CD14-positive monocyte (primary cell): Measurements from ENCODE around the gene RCOR2. TPM values are rescaled to one million over a fixed set of nuclear protein-coding genes. Genes with fewer than 3 reads are reported as not detected.

ENCODE experiments used
- DNase-seq, 3 donors: peaks; one replicate each; pipeline ENCODE4 v3.0.0-alpha.2; 2011 to 2022
- H2AFZ ChIP-seq: 2 replicates; pipeline ENCODE4 v1.6.0; 2012; ENCODE audit warnings: mild to moderate bottlenecking, low read depth, low read length, inconsistent platforms; ENCODE audit not compliant: insufficient read depth, poor library complexity, severe bottlenecking
- H3K27ac ChIP-seq, 2 donors: 1 replicate in 1 of 2; 2 replicates in 1 of 2; pipeline ENCODE4 v1.5.1; 2012 to 2013; ENCODE audit warnings: low read length in 2 of 2, control low read depth in 1 of 2, inconsistent platforms in 1 of 2, low read depth in 1 of 2, mild to moderate bottlenecking in 1 of 2
- H3K27me3 ChIP-seq, 2 donors: one replicate each; pipeline versions ENCODE4 v1.6.0 to v1.6.1; 2011 to 2013; ENCODE audit warnings: low read length in 2 of 2; ENCODE audit not compliant: control insufficient read depth in 2 of 2, insufficient read depth in 2 of 2
- H3K36me3 ChIP-seq, 2 donors: replicated peaks in 1 of 2; 1 replicate in 1 of 2; 2 replicates in 1 of 2; pipeline versions ENCODE4 v1.5.1 to v1.6.1; 2012 to 2013; ENCODE audit warnings: low read length in 2 of 2, control low read depth in 1 of 2, inconsistent platforms in 1 of 2, mild to moderate bottlenecking in 1 of 2; ENCODE audit not compliant: insufficient read depth in 2 of 2, control insufficient read depth in 1 of 2
- H3K4me1 ChIP-seq, 2 donors: 1 replicate in 1 of 2; 2 replicates in 1 of 2; pipeline versions ENCODE4 v1.5.1 to v1.6.1; 2012 to 2013; ENCODE audit warnings: low read length in 2 of 2, control low read depth in 1 of 2, inconsistent platforms in 1 of 2, mild to moderate bottlenecking in 1 of 2, moderate library complexity in 1 of 2; ENCODE audit not compliant: insufficient read depth in 2 of 2, control insufficient read depth in 1 of 2
- H3K4me2 ChIP-seq: replicated peaks from 2 replicates; pipeline ENCODE3; 2012; ENCODE audit warnings: low read length, moderate library complexity, mild to moderate bottlenecking; ENCODE audit not compliant: poor library complexity, severe bottlenecking; ENCODE audit errors: extremely low read depth
- H3K4me3 ChIP-seq, 3 experiments: fragments of 200-600 bp in 1 of 3; sonication (generic) in 1 of 3; replicated peaks in 1 of 3; 1 replicate in 2 of 3; 2 replicates in 1 of 3; pipeline ENCODE4 v1.5.1; 2011 to 2013; ENCODE audit warnings: low read length in 3 of 3, mild to moderate bottlenecking in 3 of 3, control low read depth in 2 of 3, low read depth in 2 of 3, inconsistent platforms in 1 of 3, moderate library complexity in 1 of 3
- H3K79me2 ChIP-seq: 2 replicates; pipeline ENCODE4 v1.6.0; 2012; ENCODE audit warnings: mild to moderate bottlenecking, control low read depth, inconsistent platforms, low read length, moderate library complexity; ENCODE audit not compliant: insufficient read depth
- H3K9ac ChIP-seq: 2 replicates; pipeline ENCODE4 v1.6.0; 2017; ENCODE audit warnings: low read length, mild to moderate bottlenecking; ENCODE audit not compliant: insufficient read depth, poor library complexity, severe bottlenecking
- H3K9me3 ChIP-seq, 2 donors: replicated peaks in 1 of 2; 1 replicate in 1 of 2; 2 replicates in 1 of 2; pipeline versions ENCODE4 v1.5.1 to v1.6.1; 2012 to 2013; ENCODE audit warnings: low read length in 2 of 2, control low read depth in 1 of 2; ENCODE audit not compliant: control insufficient read depth in 1 of 2, insufficient read depth in 1 of 2
- H4K20me1 ChIP-seq: 2 replicates; pipeline ENCODE4 v1.6.0; 2012; ENCODE audit warnings: mild to moderate bottlenecking, low read length, control low read depth, moderate library complexity; ENCODE audit not compliant: insufficient read depth
- H3K27ac Mint-ChIP-seq, 7 donors: one replicate each; pipeline ENCODE4 v1.8.0; 2020; ENCODE audit warnings: mild to moderate bottlenecking in 7 of 7, mixed read lengths in 7 of 7, moderate library complexity in 6 of 7, inconsistent platforms in 2 of 7
- H3K27me3 Mint-ChIP-seq, 3 donors: one replicate each; pipeline ENCODE4 v1.8.0; 2021 to 2022; ENCODE audit warnings: low read depth in 3 of 3, mild to moderate bottlenecking in 3 of 3, mixed read lengths in 3 of 3, moderate library complexity in 3 of 3, inconsistent platforms in 1 of 3
- H3K36me3 Mint-ChIP-seq, 2 donors: one replicate each; pipeline ENCODE4 v1.8.0; 2020; ENCODE audit warnings: mixed read lengths in 2 of 2, inconsistent platforms in 1 of 2, mild to moderate bottlenecking in 1 of 2
- H3K4me1 Mint-ChIP-seq: one replicate; pipeline ENCODE4 v1.8.0; 2020; ENCODE audit warnings: mild to moderate bottlenecking, mixed read lengths
- H3K4me3 Mint-ChIP-seq, 2 donors: one replicate each; pipeline ENCODE4 v1.8.0; 2020; ENCODE audit warnings: mild to moderate bottlenecking in 2 of 2, mixed read lengths in 2 of 2, moderate library complexity in 1 of 2
- H3K9me3 Mint-ChIP-seq, 7 donors: one replicate each; pipeline ENCODE4 v1.8.0; 2020 to 2022; ENCODE audit warnings: mixed read lengths in 7 of 7, mild to moderate bottlenecking in 6 of 7, moderate library complexity in 6 of 7, inconsistent platforms in 2 of 7
- CTCF ChIP-seq: fragments of 200-600 bp; IDR thresholded peaks from one replicate; pipeline ENCODE4 v1.8.0; 2022; ENCODE audit warnings: antibody characterized with exemption, mild to moderate bottlenecking
- WGBS: methylation state at CpG from one replicate; pipeline ENCODE4 v1.1.5; 2013; ENCODE audit warnings: missing lambda C conversion rate; ENCODE audit not compliant: insufficient coverage; 5-methylcytosine and 5-hydroxymethylcytosine counted together
- intact Hi-C, 2 donors: fragments of 100-400 bp; cut with micrococcal nuclease; formaldehyde crosslinking; loops; one replicate each; pipeline versions ENCODE4 v1.15.0 to v1.15.1; 2023
- polyA plus RNA-seq, 3 donors: library from polyadenylated mRNA; depleted of rRNA in 1 of 3; unstranded in 2 of 3; stranded (reverse) in 1 of 3; fragments of 300-500 nt in 2 of 3; fragments of >200 nt in 1 of 3; fragmentation: Illumina TruSeq in 2 of 3; gene quantifications; 1 replicate in 2 of 3; 2 replicates in 1 of 3; pipeline ENCODE4 v1.2.3, GENCODE V29; 2012 to 2021

RCOR2 gene
- polyA plus RNA-seq, 3 donors, result not detected

- no peak overlapping the region for H3K4me3 Mint-ChIP-seq
These were observed 2.8 kb downstream of the RCOR2 start for GRCh38 chr11:63913866-63914830.

More at GRCh38 chr11:63913866-63914830, 2.8 kb downstream of the RCOR2 start:
- Histone ChIP-seq H3K27ac (no peak overlapping the region), H3K27me3 (peaks cover 18 to 43% of the 10 kb centered on the region in 2 donors), H3K4me3 (no peak overlapping the region), H3K4me2 (no peak overlapping the region), H3K4me1 (peaks cover 26 to 32% of the 10 kb centered on the region in 2 donors), H3K36me3 (peaks cover 13 to 16% of the 10 kb centered on the region in 2 donors), H3K9me3 (no peaks in the 10 kb centered on the region), H2AFZ (no peak overlapping the region), H4K20me1 (peaks cover 61% of the 10 kb centered on the region), H3K79me2 (no peaks in the 10 kb centered on the region), H3K9ac (no peak overlapping the region)
- Mint-ChIP-seq H3K27me3 (peaks cover 27 to 51% (median 39%) of the 10 kb centered on the region in 3 donors), H3K27ac (peak overlapping the region in 2 of 7 donors; percentile 60 to 77), H3K4me1 (peaks cover 17% of the 10 kb centered on the region), H3K9me3 (peaks cover 0 to 9% (median 2%) of the 10 kb centered on the region in 7 donors), H3K36me3 (peaks cover 4 to 16% of the 10 kb centered on the region in 2 donors)
- no peak for DNase-seq
- intact Hi-C loops, result no loop called here
- 98% methylated on average over 31 of the region's 34 CpGs for WGBS
- no peak for TF ChIP-seq CTCF
